Measurements from ENCODE around the gene CDCA4. TPM values are rescaled to one million over a fixed set of nuclear protein-coding genes. Genes with fewer than 3 reads are reported as not detected.
A peak's percentile ranks its signal among the peaks of the same experiment; 100 is the strongest.

Gene CDCA4
- total RNA-seq, 1 donor from 2014 or later, result 23.6 TPM

- no peak for DNase-seq
These were observed 31.5 kb downstream of the CDCA4 start for GRCh38 chr14:104989236-104989950.

GRCh38 chr14:104986487-104987164 is 34.3 kb downstream of the CDCA4 start:
- no peak for DNase-seq

DNA sequence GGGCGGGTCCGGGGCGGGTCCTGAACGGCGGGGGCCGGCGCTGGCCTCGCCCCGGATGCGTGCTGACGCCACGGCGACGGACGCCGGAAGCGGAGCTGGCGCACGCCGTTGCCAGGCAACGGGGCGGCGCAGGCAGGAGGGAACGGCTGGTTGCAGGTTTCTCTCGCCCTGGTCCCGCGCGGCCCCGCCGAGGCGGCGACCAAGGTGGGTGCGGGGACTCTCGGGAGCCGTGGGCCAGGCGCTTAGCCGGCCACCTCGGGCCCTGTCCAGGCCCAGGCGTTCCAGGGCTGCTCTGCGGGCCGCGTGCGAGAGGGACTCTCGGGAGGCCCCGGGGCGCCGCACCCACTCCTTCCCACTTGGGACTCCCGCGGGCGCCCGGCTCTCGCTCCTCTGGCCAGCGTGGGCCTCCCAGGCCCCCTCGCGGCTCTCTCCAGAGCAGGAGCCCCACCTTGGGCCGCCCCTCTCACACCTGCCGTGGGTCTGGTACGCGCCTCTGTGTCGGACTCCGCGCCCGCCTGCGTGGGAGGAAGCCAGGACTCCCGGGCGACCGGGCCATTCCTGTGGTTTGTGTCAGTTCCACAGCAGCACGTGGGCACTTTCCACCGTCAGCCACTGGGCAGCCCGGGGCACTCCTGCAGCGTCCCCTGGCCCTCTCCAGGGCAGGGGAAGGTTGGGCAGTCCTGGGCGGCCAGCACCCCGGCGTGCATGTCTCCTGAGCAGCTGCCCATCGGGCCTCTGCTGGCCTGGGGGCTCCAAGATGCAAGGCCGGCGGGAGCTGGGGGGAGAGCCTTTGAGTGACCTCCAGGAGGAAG is 35.0 kb downstream of the CDCA4 start, which contains the start of gene CLBA1:
Gene CLBA1 (plus strand): TSS at position 114 of the 812 bp plus-strand sequence. CDS start 644 bp downstream, at position 758.
- peak; percentile 88 for DNase-seq

DNA sequence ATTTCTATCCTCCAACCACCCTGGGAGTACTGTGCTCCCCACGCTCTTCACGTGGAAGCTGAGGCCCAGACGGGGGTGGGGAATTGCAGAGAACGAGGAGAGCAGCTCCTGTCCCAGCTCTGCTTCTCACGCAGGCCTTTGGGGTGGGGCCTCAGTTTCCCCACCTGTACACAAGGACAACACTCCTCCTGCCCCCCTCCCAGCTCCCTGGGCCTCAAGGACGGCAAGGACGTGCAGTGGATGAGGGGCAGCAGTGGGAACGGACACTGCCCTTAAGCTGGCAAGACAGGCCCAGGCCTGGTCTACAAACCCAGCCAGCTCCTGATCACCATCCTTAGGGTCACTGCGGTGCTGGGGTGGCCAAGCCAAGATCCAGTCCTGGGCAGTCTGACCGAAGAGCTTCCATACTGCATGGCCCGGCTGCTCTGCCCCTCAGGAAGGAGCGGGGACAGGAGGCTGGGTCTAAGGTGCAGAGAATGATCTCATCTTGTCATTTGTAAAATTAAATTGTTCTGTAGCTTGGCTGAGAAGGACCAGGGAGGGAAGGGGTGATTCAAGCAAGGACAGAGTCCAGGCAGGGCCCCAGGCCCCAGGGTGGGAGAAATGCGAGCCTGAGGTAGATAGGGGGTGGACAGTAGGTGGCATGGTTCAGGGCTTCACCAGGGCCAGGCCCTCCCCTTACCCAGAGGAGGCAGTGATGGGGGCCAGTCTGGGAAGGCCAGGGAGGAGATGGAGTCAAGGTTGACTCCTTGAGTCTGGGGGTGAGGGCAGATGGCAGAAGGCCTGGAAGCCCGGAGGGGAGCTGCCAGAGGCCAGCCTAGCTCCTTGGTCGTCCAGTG is 36.6 kb downstream of the CDCA4 start:
- DNase-seq, result no peak

- no peak for DNase-seq
These were observed 37.6 kb downstream of the CDCA4 start for GRCh38 chr14:104983231-104983721.

DNA sequence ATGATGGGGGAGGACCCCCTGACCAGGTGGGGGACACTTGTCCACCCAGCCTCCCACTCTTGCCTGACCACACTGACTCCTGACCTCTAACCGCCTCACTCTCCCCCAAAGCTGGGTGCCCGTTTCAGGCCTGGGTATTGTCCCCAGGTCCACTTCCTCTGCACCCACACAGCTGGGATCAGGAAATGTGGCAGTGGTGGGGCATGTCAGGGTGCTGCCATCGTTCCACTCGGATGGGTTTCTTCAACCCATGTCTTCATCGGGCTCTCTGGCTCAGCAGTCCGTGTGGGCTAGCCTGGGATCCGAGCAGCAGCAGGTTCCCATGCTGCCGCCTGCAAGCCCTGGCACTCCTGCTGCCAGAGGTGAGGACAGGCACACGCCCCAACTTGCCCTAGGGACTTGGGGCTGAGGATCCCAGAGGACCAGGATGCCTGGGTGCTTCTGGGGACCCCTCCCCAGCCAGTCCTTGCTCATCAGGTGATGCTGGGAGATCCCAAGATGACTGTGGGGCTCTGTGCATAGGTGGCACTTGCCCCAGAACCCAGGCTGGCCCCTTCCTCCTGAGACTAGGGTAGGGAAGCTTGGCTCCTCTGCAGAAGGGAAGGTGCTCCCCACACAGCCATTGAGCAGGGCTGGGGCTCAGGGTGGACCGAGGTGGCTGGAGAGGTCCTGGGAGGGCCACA is 38.2 kb downstream of the CDCA4 start:
- DNase-seq, result no peak

DNA sequence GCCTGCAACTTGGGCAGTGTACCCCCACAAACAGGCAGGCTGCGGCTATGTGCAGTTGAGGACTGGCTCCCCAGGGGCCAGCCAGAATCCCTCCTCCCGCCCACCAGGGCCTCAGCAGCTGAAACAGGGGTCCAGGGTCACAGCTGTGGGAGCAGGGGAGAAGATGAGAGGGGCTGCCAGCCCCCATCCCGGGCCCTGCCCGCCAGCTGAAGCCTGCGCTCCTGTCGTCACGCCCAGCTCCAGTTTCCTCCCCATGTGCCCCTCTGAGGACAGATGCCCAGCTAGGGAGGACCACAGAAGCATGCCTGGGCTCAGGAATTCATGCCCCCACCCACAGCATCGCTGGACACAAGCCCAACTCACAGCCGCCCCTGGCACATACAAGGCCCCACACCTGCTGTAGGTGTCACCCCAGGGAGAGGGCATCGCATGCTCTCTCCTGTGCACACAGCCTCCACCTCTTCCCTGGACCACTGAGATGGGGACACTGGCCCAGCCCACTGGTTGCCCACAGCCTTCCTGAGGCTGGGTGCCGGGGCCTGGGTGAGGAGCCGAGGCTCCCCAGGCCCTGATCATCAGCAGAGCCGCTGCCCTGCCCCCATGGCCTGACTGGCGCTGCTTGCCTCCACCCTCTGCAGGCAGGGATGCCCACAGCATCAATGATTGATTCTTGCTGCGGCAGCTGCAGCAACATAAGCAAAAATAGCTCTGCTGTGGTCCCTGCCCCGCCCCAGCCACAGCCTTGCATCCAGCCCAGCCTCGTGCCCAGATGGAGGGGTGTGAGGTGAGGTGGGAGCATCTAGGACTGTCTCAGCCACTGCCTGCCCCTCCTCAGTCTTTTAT is 39.0 kb downstream of the CDCA4 start:
- DNase-seq, result no peak

- no peak for DNase-seq
These were observed 40.0 kb downstream of the CDCA4 start for GRCh38 chr14:104980611-104981531.

GRCh38 chr14:104979758-104980610 is 40.9 kb downstream of the CDCA4 start:
- DNase-seq, result no peak

DNA sequence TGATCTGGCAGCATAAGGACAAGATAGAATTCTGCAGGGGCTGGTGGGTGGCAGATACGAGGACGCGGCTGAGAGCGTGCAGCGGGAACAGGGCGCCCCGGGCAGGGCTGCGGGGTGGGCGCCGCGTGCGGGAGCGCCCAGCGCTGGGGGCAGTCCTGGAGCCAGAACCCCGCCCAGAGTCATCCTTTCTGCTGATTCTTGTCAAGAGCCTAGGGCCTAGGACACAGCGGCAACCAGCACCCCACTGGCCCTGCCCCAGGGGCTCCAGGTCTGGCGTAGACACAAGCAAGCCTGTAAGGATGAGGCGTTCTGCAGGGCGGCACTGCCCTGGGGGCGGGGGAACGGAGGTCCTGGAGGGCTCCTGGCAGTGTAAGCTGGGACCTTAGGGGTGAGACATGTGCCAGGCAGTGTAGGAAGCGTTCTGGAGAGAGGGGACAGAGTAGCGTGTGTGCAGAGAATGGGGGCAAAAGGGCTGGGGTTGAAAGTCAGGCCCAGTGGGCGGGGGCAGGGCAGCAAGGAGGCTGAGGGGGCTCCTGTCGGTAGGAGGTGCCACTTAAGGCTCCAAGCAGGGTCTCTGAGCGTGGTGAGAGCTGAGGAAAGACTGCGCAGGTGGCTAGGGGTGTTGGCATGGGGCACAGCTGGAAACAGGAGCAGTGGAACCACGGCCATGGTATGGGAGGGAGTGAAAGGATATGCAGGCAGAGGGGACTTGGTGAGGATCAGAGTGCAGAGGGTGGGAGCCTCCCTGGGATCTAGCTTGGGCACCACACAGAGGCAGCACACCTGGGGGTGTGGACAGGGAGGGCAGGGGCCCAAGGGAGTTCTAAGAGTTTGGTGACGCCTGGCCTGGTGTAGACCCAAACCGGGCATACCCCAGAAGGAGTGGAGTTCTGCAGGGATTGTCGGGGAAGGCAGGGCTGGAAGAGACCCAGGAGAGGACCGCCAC is 41.9 kb downstream of the CDCA4 start:
- no peak for DNase-seq

- DNase-seq, result peak; percentile 36
These were observed 42.9 kb downstream of the CDCA4 start, which contains the start of gene AHNAK2 for GRCh38 chr14:104977681-104978653. Gene AHNAK2, minus strand, starts transcription at chr14:104978374. Its CDS starts 137 bp downstream, at chr14:104978237.

DNA sequence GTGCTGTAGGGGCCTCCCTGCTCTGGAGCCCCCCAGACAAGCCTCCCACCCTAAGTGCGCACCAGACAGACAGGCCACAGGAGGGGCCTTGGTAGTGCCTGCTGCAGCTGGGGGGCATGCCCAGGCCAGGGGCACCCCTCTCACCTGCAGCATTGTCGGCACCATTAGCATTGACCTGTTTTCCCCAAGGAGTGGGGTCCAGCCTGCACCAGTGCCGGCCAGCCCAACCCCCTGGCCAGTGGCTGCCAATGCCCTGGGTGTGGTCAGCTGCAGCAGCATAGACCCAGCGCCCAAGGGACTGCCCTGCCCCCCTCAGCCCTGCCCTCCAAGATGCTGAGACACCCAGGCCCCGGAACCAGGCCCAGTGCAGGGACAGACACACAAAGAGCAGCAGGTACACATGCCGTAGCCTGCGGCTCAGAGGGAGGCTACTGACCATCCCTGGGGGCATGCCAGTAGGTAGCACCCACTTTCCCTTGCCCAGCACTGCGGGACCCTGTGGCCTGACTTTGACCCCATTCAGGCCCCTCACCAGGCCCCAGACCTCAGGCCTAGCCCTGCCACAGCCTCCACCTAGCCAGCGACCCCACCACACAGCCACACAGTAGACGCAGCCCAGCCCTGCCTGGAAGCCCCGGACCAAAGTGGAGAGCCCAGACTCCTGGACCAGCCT is 43.7 kb downstream of the CDCA4 start:
- DNase-seq, result no peak

GRCh38 chr14:104976198-104977007 is 44.5 kb downstream of the CDCA4 start:
- DNase-seq, result no peak
